HepG2 (cell line): Measurements from ENCODE around the gene AXIN1.

ENCODE experiments used
- CBX5 ChIP-seq: sonication (generic); formaldehyde crosslinking; IDR thresholded peaks from 2 replicates; pipeline ENCODE4 v1.4.0; 2020; ENCODE audit warnings: missing genetic modification reagents, borderline replicate concordance
- CTCF ChIP-seq: sonication (generic); formaldehyde crosslinking; IDR thresholded peaks from 2 replicates; pipeline ENCODE4 v1.5.0; 2020; ENCODE audit warnings: mild to moderate bottlenecking, missing genetic modification reagents, moderate library complexity
- EZH2 ChIP-seq: conservative IDR thresholded peaks from 2 replicates; pipeline ENCODE4 v1.6.1; 2012; ENCODE audit warnings: mild to moderate bottlenecking, low read depth, low read length, moderate library complexity
- HBP1 ChIP-seq: IDR thresholded peaks from 2 replicates; pipeline ENCODE4 v1.6.1; 2016; ENCODE audit warnings: low read depth, control low read depth
- RAD21 ChIP-seq: fragments of 450-650 bp; formaldehyde crosslinking; IDR thresholded peaks from 2 replicates; pipeline ENCODE4 v1.5.0; 2020; ENCODE audit warnings: mild to moderate bottlenecking
- RFX3 ChIP-seq: IDR thresholded peaks from 2 replicates; pipeline ENCODE4 v1.6.1; 2016; ENCODE audit warnings: missing biosample characterization, missing genetic modification reagents
- SP2 ChIP-seq: sonication (generic); formaldehyde crosslinking; IDR thresholded peaks from 2 replicates; pipeline ENCODE4 v1.5.1; 2020; ENCODE audit warnings: mild to moderate bottlenecking, missing genetic modification reagents
- TGIF2 ChIP-seq: IDR thresholded peaks from 2 replicates; pipeline ENCODE4 v1.6.1; 2016; ENCODE audit warnings: control low read depth, missing compliant biosample characterization
- ZBTB38 ChIP-seq: sonication (generic); formaldehyde crosslinking; IDR thresholded peaks from 2 replicates; pipeline ENCODE4 v1.5.1; 2020; ENCODE audit warnings: mild to moderate bottlenecking, missing genetic modification reagents
- ZNF547 ChIP-seq: sonication (generic); formaldehyde crosslinking; IDR thresholded peaks from 2 replicates; pipeline ENCODE4 v1.5.1; 2020; ENCODE audit warnings: mild to moderate bottlenecking, missing genetic modification reagents

- no peak for TF ChIP-seq ZBTB38 (CRISPR knock-in tag)
- no peak for TF ChIP-seq CTCF (CRISPR knock-in tag)
- TF ChIP-seq ZNF547 (CRISPR knock-in tag) = no peak
- TF ChIP-seq RFX3 (CRISPR knock-in tag) = no peak
- no peak for TF ChIP-seq TGIF2 (CRISPR knock-in tag)
- TF ChIP-seq EZH2 = no peak
- TF ChIP-seq CBX5 (CRISPR knock-in tag) = no peak
- no peak for TF ChIP-seq RAD21 (CRISPR knock-in tag)
- TF ChIP-seq SP2 = no peak
- TF ChIP-seq HBP1 (CRISPR knock-in tag) = no peak
Measured at GRCh38 chr16:400061-400591, 47.6 kb upstream of the AXIN1 start.
